ENCODE data around the gene TMEM151A. TPM values are rescaled to one million over a fixed set of nuclear protein-coding genes. Genes with fewer than 3 reads are reported as not detected.
A peak's percentile ranks its signal among the peaks of the same experiment; 100 is the strongest.

Gene TMEM151A
- total and polyA plus RNA-seq, 8 donors: 0.17 to 0.47 (median 0.28) TPM; not detected in 1

DNA sequence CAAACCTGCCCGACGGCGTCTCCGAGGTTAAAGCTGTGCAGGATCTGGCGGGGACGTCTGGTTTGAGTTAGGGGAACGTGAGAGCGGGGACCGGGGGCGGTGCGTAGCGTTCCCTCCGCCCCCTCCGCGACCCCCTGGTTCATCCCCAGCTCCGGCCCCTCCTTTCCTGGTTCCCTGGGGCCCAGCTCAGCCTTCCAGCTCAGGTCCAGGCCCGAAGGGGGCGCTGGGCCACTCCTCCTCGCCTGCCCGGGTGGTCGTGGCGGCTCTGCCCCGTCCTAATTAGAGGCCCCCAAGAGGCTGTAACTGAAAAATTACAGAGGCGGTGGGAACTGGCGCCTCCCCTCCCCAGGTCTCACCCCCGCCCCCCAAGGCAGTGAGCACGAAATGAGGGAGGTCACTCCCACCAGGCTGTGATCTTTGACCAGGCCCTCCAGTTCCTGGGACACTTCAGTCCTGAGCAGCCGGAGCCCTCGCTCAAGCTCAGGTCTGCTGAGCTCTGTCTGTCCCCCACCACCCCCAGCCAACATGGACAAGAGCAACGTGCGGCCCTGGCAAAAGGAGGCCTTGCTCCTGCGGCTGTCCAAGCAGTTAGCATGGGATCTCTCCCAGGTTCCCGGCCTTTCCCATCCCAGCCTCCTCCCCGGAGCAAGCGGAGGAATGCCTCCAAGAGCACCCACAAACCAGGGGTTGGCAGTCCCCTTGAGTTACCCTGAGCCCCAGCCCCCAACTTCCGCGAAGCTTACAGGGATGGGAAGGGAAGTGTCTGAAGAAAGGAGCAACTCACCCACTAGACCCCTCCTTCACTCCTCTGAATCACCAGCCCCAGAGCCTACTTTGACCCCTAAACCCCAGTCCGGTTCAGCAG lies 21.9 kb downstream of the TMEM151A start:
- intact Hi-C loops (cut with DNase I): loop anchor here in 1 of 2 donors (10.0 kb wide), 1 partner anchor 71 kb away; no protein-coding TSS in a partner anchor
- Histone ChIP-seq H3K27me3 (peaks cover 0 to 21% of the 10 kb centered on the region in 2 donors), H3K27ac (peak overlapping the region; percentile 86 to 88), H3K36me3 (no peaks in the 10 kb centered on the region), H3K9me3 (no peaks in the 10 kb centered on the region), H3K4me1 (peaks cover 13 to 46% of the 10 kb centered on the region in 2 donors), H3K4me3 (peak overlapping the region; percentile 44 to 62)
- peak in 3 of 4 donors; percentile 80 to 88 (median 85) for DNase-seq
- ATAC-seq: no peak
- TF ChIP-seq, protein P1, sequence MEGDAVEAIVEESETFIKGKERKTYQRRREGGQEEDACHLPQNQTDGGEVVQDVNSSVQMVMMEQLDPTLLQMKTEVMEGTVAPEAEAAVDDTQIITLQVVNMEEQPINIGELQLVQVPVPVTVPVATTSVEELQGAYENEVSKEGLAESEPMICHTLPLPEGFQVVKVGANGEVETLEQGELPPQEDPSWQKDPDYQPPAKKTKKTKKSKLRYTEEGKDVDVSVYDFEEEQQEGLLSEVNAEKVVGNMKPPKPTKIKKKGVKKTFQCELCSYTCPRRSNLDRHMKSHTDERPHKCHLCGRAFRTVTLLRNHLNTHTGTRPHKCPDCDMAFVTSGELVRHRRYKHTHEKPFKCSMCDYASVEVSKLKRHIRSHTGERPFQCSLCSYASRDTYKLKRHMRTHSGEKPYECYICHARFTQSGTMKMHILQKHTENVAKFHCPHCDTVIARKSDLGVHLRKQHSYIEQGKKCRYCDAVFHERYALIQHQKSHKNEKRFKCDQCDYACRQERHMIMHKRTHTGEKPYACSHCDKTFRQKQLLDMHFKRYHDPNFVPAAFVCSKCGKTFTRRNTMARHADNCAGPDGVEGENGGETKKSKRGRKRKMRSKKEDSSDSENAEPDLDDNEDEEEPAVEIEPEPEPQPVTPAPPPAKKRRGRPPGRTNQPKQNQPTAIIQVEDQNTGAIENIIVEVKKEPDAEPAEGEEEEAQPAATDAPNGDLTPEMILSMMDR (IDR thresholded peaks at IDR 0.05): no peak

DNA sequence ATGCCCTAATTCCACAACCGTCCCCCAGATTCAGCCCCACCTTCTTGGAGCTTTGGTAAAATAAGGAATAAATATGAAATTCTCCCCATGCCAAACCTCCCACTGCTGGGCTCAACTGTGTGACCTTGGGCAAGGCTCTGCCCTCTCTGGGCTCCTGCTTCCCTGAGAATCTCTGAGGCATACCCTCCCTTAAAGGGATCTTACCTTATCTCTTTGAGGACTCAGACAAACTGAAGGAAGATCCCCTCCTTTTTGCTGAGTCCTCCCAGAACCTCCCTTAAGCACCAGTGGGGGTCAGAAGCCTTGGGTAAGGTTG lies 22.4 kb downstream of the TMEM151A start:
- Histone ChIP-seq H3K27me3 (peaks cover 0 to 21% of the 10 kb centered on the region in 2 donors), H3K27ac (peak overlapping the region in 1 of 2 donors; percentile 86), H3K9me3 (no peaks in the 10 kb centered on the region), H3K4me3 (peak overlapping the region; percentile 44 to 62), H3K4me1 (peaks cover 14 to 52% of the 10 kb centered on the region in 2 donors), H3K36me3 (no peaks in the 10 kb centered on the region)
- DNase-seq (no peak), ATAC-seq (no peak)
- intact Hi-C loops (cut with DNase I): loop anchor here in 1 of 2 donors (10.0 kb wide), 1 partner anchor 71 kb away; no protein-coding TSS in a partner anchor
- TF ChIP-seq, protein P1 (IDR thresholded peaks at IDR 0.05): no peak

DNA sequence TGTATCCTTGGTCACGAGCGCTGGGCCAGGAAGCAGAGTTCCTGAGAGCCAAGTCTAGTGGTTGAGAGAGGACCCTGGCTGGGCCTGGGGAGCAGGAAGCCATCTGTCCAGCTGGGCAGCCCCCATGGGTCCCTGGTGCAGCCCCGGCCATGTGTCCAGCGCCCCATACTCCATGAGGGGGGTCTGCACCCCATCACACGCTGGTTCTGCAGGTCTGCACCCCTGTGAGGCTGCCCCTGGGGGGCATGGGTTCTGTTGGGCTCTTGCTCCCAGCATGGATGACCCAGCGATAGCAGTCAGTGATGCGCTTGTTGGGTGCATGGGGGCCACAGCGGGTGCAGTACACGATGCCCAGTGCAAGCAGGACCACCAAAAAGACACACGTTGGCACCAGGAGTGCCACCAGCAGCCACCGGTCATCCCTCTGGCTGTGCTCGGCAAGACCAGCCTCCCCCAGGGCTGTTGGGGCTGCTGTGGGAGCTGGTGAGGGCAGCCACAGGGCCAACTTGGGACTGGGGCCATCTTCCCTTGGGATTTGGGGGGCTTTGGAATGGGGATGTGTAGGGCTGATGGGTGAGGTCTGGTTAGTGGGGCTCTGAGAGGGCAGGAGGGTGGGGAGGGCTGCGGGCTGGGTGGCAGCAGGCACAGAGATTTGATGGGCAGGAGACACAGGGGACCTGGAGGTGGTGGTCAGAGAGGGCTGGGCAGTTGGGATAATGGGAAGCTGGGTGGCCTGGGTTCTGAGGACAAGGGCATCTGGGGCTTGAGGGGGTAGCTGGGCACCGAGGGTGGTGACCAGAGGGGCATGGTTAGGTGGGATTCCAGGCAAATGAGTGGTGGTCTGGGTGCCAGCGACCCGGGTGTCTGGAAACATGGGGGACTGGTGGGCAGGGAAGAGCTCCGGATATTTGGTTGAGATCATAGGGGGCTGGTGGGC lies 23.1 kb downstream of the TMEM151A start:
- Histone ChIP-seq H3K4me1 (peaks cover 14 to 53% of the 10 kb centered on the region in 2 donors), H3K9me3 (no peaks in the 10 kb centered on the region), H3K4me3 (peak overlapping the region; percentile 44 to 62), H3K27me3 (peaks cover 0 to 21% of the 10 kb centered on the region in 2 donors), H3K36me3 (no peaks in the 10 kb centered on the region), H3K27ac (peak overlapping the region in 1 of 2 donors; percentile 86)
- intact Hi-C loops (cut with DNase I): loop anchor here in 1 of 2 donors (10.0 kb wide), 1 partner anchor 70 kb away; no protein-coding TSS in a partner anchor
- TF ChIP-seq, protein P1 (IDR thresholded peaks at IDR 0.05): no peak
- no peak for ATAC-seq
- peak in 1 of 4 donors; percentile 63 for DNase-seq

DNA sequence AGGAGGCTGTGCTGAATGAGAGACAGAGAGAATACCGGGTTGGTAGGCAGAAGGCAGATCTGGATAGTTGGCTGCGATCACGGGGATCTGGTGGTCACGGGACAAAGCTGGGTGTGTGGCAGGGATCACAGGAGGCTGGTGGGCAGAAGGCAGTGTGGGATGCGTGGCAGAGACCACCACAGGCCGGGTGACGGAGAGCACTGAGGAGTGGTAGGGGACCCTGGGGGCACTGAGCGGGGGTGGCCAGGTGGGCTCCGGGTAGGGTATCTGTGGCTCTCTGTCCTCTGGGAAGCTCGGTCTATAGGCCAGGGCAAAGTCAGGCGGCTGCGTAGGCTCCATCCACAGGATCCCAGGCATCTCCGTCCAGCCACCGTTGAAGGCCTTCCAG lies 23.8 kb downstream of the TMEM151A start:
- Histone ChIP-seq H3K27ac (peak overlapping the region in 1 of 2 donors; percentile 44), H3K27me3 (peaks cover 0 to 21% of the 10 kb centered on the region in 2 donors), H3K36me3 (no peaks in the 10 kb centered on the region), H3K4me1 (peaks cover 14 to 53% of the 10 kb centered on the region in 2 donors), H3K4me3 (peak overlapping the region; percentile 44 to 62), H3K9me3 (no peaks in the 10 kb centered on the region)
- no peak for ATAC-seq
- DNase-seq: peak in 1 of 4 donors; percentile 42
- intact Hi-C loops (cut with DNase I): loop anchor here in 1 of 2 donors (10.0 kb wide), 1 partner anchor 69 kb away; no protein-coding TSS in a partner anchor
- TF ChIP-seq, protein P1 (IDR thresholded peaks at IDR 0.05): no peak
